Medulla oblongata (tissue), 1 donor: ENCODE data around the gene SEC11C.

Experiments used
- DNase-seq: peaks from one replicate; pipeline ENCODE4 v3.0.0-alpha.2; 2015; ENCODE audit errors: extremely low spot score

SEC11C gene

DNA sequence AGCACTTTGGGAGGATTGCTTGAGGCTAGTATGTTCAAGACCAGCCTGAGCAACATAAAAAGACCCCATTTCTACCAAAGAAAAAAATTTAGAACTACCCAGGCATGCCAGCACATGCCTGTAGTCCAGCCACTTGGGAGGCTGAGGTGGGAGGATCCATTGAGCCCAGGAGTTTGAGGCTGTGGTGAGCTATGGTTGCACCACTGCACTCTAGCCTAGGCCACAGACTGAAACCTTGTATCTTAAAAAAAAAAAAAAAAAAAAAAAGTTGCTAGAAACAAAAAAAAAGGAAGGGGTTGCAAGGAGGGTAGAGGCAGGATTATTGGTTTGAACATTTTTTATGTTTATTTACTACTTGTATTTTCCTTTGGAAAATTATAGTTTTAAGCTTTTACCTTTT, 4.8 kb downstream of the SEC11C start:
- DNase-seq = no peak

DNA sequence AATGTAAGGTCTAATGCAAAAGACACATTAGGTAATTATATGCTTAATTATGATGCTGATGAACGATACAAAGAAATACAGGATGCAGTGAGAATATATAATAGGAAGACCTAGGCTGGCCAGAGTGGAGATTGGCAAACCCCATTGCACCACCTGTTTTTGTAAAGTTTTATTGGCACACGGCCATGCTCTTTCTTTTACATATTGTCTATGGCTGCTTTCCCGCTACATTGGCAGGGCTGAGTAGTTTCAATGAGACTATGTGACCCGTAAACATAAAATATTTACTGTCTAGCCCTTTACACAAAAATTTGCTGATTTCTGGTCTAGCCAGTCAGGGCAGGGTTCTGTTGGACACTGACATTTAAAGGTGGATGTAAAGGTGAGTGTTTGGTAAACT, 5.4 kb downstream of the SEC11C start:
- DNase-seq = no peak

DNA sequence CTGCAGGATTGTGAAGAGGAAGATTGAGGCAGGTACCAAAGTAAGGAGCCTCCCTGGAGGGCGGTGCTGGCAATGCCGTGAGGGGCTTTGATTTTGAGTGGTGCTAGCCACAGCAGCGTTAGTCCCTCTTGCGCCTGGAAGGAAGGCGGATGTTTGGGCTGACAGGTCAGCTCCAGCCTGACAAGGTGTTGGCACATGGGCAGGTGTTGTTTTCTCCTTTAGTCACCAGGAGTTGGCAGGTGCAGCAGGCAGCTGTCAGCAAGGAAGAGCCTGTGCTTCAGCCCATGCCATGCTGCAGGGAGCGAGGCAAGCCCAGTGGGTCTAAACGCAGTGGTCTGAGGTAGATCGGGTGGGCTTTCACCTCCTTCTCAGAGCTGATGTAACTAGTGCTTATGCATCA, 8.5 kb downstream of the SEC11C start:
- DNase-seq = no peak

DNA sequence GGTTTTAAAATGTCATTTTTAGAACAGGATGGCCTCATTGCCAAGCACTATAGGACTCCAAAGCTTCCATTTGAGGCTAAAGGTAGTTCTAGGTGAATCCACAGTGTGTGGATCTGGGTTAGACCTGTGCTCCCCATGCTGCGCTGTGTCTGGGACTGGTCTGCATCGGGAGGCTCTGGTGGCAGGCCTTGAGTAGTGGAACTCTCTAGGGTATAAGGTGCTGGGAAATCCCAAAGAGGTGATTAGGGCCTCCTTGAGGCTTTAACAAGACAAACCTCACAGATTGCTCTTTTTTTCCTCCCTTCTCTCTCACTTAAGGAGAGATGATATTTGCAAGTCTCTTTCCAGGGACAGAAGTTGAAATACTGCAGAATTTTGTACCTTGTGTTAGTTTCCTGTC, 9.3 kb downstream of the SEC11C start:
- DNase-seq = no peak

DNA sequence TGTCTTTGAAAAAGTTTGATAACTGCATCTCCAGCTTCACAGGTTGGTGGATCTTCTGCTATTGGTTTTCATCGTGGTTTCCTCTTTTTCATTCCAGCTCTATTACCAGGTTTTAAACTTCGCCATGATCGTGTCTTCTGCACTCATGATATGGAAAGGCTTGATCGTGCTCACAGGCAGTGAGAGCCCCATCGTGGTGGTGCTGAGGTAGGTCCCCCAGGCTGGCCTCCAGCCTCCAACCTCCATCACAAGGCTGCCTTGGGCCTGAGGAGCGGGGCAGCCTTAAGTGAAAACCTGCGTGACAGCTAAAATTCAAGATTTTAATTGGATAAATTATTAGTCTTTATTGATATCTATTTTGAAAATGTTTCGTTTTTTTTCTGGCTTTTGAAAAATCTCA, 9.7 kb downstream of the SEC11C start:
- DNase-seq = no peak

DNA sequence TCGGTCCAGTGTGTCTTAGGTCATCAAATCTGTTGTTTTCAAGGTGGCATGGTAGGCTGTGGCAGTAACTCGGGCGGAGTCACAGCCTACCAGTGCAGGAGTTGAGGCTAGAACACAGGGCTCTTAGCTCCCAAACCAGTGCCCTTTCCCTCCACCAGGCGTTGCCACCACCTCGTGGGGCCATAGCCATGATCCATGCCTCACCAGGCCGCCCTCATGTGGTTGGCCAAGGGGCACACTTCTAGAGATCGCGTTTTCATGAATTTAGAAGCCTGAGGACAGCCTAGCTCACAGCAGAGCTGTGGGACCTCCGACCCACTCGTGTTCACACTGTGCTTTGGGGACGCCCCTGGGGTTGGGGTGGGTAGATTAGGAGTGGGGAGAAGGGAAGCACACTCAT, 10.6 kb downstream of the SEC11C start:
- DNase-seq = no peak

DNA sequence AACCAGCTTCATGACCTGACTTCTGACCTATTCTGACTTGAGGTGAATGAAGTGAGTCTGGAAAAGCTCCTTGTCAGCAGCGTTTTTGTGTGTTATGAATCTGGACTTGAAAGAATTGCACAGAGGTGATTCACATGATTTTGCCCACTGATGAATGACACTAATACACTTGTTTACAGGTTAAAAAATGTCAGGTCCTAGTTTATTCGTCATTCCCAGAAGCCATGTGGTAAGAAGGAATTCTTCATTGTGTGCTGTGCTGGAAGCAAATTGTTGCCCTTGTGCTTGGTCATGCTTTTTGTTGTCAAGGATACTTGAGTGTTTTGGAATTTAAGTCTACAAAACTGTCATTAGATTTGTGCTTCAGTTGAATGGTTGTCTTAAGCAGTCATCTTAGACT, 15.5 kb downstream of the SEC11C start:
- peak; percentile 42 for DNase-seq

DNA sequence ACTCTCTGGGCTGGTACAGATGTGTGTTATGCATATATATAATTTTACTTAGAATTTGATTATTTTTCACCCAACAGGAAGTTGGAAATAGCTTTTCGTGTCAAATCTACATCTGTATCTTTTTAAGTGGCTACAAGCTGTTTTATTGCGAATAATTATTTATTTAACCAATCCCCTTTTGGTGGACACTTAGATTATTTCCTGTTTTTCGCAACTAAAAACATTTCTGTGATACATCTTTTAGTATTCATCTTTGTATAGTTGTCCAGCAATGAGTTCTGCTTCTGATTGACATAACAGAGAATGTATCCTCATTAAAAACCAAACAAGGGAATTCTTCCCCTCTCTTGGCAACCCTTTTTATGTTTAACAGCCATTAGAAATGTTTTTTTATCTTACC, 16.6 kb downstream of the SEC11C start:
- DNase-seq = no peak

DNA sequence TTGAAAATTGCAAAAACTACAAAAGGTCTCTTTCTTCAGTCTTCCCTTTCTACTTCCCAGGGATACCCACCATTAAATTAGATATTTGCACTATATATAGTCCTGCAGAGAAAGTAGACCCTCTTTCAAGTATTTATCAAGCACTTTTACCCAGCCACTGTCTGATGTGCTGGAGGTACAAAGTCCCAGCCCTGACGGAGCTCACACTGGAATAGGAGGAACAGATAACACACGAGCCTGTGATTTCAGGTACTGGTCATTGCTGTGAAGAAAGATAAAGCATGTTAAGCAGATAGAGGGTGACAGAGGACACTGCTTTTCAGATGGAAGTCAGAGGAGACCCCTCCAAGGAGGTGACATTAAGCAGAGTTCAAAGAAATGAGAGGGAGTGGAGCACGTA, 19.6 kb downstream of the SEC11C start:
- no peak for DNase-seq

DNA sequence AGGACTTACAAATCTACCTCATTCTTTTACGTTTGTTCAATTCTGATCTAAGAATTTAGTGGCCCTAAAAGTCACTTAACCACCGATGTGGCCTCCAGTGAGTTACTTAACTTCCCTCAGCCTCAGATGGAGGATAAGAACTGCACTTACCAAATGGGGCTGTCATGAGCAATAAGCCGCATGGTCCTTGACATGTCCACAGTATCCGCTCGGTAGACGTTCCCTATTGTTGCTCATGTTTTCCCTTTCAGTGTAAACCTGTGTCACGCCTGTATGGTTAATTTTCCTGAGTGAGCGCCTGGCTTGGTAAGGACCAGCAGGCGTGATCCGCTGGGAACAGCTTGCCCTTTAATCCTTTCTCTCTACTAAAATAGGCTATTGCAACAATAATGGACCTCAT, 20.3 kb downstream of the SEC11C start:
- no peak for DNase-seq

DNA sequence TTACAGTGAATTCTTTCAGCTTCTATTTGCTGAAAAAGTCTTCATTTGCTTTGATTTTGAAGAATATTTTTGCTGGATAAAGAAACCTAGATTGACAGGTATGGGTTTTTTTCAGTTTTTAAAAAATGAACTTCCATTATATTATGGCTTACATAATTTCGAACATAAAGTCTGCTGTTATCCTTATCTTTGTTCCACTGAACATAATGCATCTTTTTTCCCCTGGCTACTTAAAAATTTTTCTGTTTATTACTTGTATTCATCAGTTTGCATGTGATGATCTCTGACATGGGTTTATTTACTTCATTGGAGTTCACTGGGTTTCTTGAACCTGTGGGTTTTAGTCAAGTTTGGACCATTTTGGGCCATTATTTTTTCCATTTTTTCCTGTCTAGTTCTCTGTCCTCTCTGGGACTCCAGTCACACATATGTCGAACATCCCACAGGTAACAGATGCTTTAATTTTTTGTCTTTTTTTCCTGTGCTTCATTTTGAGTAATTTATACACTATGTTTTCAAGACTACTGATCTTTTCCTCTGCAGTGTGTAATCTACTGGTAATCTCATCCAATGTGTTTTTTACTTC, 33.1 kb downstream of the SEC11C start:
- DNase-seq = no peak

DNA sequence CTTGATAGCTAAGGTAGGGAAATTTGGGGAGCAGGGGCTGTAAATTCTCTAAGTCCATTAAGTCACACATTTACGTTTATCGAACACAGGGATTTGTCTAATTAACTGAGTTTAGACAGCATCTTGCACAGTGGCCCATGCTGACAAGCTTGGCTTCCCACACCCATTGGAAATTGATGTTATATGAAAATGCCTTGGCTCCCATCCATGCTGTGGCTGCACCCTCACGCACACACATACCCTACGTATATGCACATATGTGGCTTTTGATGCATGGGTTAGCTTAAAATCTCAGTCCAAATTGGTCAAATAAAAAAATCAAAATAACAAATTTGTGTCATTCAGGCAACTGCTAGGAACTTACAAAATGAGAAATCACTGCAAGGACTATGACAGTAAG, 37.8 kb downstream of the SEC11C start:
- no peak for DNase-seq

DNA sequence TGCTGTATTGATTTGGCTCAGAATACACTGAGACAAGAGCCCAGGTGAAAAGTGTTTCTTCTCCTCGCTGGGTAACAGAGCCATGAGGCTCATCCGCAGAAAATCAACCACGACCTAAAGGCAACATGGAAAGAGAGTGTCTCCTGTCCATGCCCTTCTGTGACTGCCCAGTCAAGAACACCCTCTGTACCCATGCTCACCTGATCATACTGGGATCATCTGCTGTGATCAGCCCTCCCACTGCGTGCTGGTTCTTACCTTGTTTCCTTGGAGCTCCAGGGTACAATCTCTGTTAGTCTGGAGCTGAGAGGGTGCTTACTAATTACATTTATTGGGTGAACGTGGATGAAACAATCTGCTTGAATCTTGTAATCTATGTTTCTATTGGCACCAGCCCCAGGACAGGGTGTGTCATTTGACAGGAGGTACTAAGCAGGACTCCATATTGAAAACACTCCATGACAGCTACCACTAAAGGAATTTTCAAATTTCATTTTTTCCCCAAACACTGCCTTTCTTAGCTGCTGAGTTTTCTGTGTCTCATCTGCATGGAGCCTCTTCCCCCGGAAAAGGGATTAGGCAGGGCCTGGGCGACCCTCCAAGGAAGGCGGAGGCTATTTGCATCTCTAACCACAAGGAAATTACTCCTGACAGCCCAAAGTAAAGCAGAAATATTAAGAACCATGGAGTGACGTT, 40.6 kb downstream of the SEC11C start:
- no peak for DNase-seq

DNA sequence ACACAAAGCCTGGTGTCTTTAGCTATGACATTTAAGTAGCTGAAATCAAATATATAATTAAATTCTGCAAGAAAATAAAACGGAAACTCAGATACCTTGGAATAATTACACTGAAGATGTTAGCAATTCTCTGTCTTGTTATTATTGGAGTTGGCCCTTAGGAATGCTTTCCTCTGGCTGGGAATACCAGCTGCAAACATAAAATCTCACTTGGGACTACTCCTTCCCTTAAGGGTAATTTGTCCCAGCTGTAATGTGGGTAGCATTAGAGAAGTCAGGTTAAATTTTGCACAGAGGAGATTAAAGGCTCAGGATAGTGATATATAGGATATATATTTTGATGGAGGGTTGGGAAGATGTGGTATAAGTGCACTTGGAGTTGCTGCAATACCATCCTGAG, 43.0 kb downstream of the SEC11C start:
- no peak for DNase-seq

DNA sequence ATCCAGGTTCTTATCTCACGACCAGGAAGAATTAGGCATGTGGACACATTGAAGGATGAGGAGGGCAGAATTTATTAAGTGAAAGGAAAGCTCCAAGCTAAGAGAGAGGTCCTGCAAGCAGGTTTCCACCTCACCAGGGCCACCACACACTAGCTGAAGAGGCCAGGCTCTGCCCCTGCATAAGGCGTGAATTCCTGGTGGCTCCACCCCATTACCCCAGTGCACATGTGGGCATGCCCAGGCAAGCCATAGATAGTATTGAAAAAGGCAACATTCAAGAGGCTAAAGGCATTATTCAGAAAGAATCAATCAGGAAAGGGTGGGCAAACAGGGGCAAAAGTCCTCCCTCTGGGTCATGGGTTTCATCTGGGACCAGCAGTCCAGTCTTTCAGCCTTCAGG, 49.3 kb downstream of the SEC11C start:
- DNase-seq = no peak

DNA sequence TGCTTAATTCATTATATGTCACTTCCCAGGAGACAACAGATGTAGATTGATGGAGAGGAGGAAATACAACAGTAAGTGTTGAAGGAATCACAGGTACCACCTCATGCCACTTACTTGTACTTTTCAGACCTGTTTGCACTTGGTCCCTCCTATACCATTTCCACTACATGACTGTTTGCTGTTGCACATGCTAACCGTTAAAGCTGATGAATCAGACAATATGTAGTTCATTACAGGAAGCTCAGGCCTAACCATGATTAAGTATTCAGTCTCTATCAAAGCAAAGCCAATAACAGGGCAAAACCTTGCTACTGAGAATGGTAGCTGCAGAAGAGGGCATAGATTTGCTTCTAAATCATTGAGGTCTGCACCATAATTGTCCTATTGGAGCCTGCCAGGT, 50.1 kb downstream of the SEC11C start:
- no peak for DNase-seq

DNA sequence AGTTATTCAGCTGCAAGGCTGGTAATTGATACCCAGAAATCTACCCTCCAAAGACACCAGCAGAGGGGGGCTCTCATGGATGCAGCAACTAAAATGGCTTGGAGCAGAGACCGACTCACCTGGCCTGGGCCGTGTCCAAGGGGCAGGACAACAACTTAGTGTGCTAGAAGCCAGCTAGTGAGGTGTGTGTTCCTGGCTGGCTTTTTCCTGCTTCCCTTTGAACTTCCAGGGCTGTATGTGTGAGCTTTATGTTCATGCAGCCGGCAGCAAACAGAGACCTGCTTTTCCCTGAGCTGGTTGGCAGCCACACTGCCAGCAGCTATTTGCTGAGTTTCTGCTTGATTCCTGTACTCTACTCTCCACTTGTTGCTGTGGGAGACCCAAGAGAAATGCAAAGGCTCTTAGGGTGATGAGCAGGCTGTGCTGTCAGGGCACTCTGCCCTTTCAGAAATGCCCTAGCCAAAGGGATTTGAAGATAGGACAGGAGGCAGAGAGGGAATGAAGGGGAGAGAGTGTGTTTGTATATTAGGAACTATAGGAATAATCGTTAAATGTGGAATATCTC, 56.6 kb downstream of the SEC11C start:
- DNase-seq = no peak

DNA sequence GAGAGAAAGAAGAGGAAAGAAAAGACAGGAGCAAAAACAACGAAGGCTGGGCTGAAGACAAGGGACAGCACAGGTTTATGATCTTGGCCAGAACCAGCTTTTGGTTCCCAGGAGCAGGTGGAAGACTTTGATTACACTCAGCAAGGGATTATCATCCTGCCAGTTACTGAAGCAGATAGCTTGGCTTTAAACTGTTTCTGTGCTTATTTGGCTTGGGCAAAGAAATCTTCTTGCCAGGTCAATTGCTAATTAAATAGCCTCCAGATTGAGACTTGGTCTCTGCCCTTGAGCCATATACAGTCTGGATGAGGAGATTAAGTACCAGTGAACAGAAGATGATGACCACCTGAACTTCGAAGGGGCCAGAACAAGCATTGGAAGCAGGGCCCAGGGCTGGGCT, 58.0 kb downstream of the SEC11C start:
- no peak for DNase-seq

DNA sequence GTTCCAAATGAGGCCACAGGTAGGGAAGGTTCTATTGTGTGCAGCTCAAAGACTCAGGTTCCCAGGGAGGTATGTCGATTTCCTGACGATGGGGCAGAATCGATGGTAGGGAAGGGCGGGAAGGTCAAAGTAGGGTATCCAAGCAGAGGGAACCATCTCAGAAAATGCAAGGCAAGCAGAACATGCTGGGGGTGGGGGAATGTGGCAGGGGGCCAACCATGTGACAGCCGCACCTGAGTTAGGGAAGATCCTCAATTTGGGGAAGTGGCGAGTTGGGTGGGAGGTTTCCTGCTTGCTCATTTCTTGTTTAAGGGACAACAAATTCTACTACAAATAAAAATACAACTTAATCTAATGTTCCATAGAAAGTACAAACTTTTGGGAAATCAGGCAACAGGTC, 58.5 kb downstream of the SEC11C start:
- DNase-seq = no peak

DNA sequence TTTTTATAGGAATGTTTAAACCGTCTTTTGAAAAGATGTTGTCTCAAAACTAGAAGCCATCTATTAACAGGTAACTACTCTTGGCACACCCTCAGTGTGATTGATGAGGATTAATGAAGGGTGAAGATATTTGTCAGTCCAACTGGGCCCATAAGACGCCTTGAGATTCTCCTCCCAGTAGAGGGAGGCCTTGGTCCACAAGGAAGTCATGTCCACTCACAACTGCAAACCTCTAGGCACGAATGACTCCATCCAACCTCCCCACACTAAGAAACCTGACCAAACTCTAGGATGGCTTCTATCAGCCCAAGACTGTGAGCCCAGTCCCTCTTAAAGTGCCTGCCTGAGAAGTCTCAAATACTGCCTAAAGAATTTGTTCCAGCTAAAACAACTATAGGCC, 61.1 kb downstream of the SEC11C start:
- DNase-seq = no peak

DNA sequence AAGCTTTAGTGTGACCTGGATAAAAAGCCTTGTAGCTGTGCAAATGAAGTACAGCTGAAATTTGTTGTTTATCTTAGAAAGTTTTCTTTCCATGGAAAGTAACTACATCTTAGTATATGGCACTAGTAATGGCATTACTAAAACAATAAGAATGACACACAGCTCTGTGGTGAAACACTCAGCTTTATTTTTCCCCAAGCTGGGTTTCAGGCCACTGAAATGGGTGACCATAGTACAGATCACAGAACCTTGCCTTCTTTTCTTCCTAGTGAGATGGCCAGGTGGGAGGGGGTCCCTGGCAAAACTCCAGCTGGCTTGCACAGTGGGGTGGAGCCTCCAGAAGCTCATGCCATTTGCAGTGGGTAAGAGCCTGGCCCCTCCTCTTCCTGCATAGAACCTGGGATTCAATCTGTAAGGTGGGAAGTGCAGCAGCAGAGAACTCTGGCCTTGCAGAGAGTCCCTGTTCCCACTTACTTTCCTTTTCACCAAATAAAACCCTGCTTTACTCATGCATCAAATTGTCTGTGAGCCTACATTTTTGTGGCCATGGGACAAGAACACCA, 62.7 kb downstream of the SEC11C start:
- DNase-seq = no peak

DNA sequence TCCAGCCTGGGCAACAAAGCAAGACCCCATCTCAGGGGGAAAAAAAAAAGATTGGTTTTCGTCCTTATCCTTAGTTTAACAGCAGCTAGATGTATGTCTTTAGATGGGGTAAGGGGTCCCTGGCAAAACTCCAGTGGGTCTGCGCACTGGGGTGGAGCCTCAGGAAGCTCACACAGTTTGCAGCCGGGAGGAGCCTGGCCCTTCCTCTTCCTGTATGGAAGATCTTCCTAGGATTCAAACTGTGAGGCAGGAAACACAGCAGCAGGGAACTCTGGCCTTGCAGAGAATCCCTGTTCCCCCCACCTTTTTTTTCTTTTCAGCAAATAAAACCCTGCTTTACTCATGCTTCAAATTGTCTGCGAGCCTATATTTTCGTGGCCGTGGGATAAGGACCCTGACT, 67.8 kb downstream of the SEC11C start:
- DNase-seq = no peak
